ENCODE results near the gene SLC3A2. TPM values are rescaled to one million over a fixed set of nuclear protein-coding genes. Genes with fewer than 3 reads are reported as not detected.

SLC3A2 gene
- total RNA-seq, 1 donor from 2014 or later: 588 TPM

- no peak overlapping the region for H3K4me3 Mint-ChIP-seq (ENCODE audit: unreplicated experiment)
- no peaks in the 10 kb centered on the region for H3K9me3 Mint-ChIP-seq (ENCODE audit: unreplicated experiment)
- H3K27me3 ChIP-seq (ENCODE audit: insufficient read depth, low read length): peaks cover 28% of the 10 kb centered on the region
- no peak overlapping the region for H2AFZ ChIP-seq (ENCODE audit: low read depth, low read length)
- no peaks in the 10 kb centered on the region for H3K9me3 ChIP-seq (ENCODE audit: insufficient read depth, low read depth, low read length)
- no peak for TF ChIP-seq CTCF (IDR thresholded peaks at IDR 0.05; ENCODE audit: insufficient read depth, low read depth, low read length)
- TF ChIP-seq EZH2 (IDR thresholded peaks at IDR 0.05; ENCODE audit: insufficient read depth, low read length): no peak
- H4K20me1 ChIP-seq (ENCODE audit: insufficient read depth, low read length): no peaks in the 10 kb centered on the region
- peaks cover 55% of the 10 kb centered on the region for H3K27me3 Mint-ChIP-seq (ENCODE audit: low read depth, unreplicated experiment)
- no peaks in the 10 kb centered on the region for H3K36me3 ChIP-seq (ENCODE audit: insufficient read depth, low read length)
- no peak overlapping the region for H3K4me2 ChIP-seq (ENCODE audit: low read length)
- no peaks in the 10 kb centered on the region for H3K4me1 Mint-ChIP-seq (ENCODE audit: low read depth, unreplicated experiment)
- no peak overlapping the region for H3K9ac ChIP-seq (ENCODE audit: low read length)
- no peak overlapping the region for H3K4me3 ChIP-seq (ENCODE audit: insufficient read depth, low read depth, low read length)
- no peaks in the 10 kb centered on the region for H3K36me3 Mint-ChIP-seq (ENCODE audit: low read depth, unreplicated experiment)
- DNase-seq (ENCODE audit: low read depth) (no peak), FAIRE-seq (no peak)
- H3K79me2 ChIP-seq (ENCODE audit: insufficient read depth, low read length): no peaks in the 10 kb centered on the region
- H3K27ac Mint-ChIP-seq (ENCODE audit: unreplicated experiment): no peak overlapping the region
- no peak overlapping the region for H3K27ac ChIP-seq (ENCODE audit: low read depth, low read length)
- peaks cover 5% of the 10 kb centered on the region for H3K4me1 ChIP-seq (ENCODE audit: insufficient read depth, low read length)
Observed at GRCh38 chr11:62930666-62931065, 50.0 kb downstream of the SLC3A2 start.

GRCh38 chr11:62931499-62932278, 51.0 kb downstream of the SLC3A2 start:
- DNase-seq (ENCODE audit: low read depth): no peak
- H2AFZ ChIP-seq (ENCODE audit: low read depth, low read length): no peak overlapping the region
- H3K27me3 Mint-ChIP-seq (ENCODE audit: low read depth, unreplicated experiment): peaks cover 46% of the 10 kb centered on the region
- no peaks in the 10 kb centered on the region for H3K9me3 ChIP-seq (ENCODE audit: insufficient read depth, low read depth, low read length)
- FAIRE-seq: no peak
- H3K36me3 Mint-ChIP-seq (ENCODE audit: low read depth, unreplicated experiment): no peaks in the 10 kb centered on the region
- no peak overlapping the region for H3K9ac ChIP-seq (ENCODE audit: low read length)
- H3K27ac ChIP-seq (ENCODE audit: low read depth, low read length): no peak overlapping the region
- H3K27me3 ChIP-seq (ENCODE audit: insufficient read depth, low read length): peaks cover 18% of the 10 kb centered on the region
- H3K36me3 ChIP-seq (ENCODE audit: insufficient read depth, low read length): no peaks in the 10 kb centered on the region
- no peaks in the 10 kb centered on the region for H3K4me1 Mint-ChIP-seq (ENCODE audit: low read depth, unreplicated experiment)
- H3K4me1 ChIP-seq (ENCODE audit: insufficient read depth, low read length): no peaks in the 10 kb centered on the region
- TF ChIP-seq CTCF (IDR thresholded peaks at IDR 0.05; ENCODE audit: insufficient read depth, low read depth, low read length) (no peak), EZH2 (IDR thresholded peaks at IDR 0.05; ENCODE audit: insufficient read depth, low read length) (no peak)
- no peaks in the 10 kb centered on the region for H3K79me2 ChIP-seq (ENCODE audit: insufficient read depth, low read length)
- no peaks in the 10 kb centered on the region for H4K20me1 ChIP-seq (ENCODE audit: insufficient read depth, low read length)
- H3K4me3 Mint-ChIP-seq (ENCODE audit: unreplicated experiment): no peak overlapping the region
- H3K4me2 ChIP-seq (ENCODE audit: low read length): no peak overlapping the region
- no peak overlapping the region for H3K4me3 ChIP-seq (ENCODE audit: insufficient read depth, low read depth, low read length)
- no peak overlapping the region for H3K27ac Mint-ChIP-seq (ENCODE audit: unreplicated experiment)
- no peaks in the 10 kb centered on the region for H3K9me3 Mint-ChIP-seq (ENCODE audit: unreplicated experiment)

DNA sequence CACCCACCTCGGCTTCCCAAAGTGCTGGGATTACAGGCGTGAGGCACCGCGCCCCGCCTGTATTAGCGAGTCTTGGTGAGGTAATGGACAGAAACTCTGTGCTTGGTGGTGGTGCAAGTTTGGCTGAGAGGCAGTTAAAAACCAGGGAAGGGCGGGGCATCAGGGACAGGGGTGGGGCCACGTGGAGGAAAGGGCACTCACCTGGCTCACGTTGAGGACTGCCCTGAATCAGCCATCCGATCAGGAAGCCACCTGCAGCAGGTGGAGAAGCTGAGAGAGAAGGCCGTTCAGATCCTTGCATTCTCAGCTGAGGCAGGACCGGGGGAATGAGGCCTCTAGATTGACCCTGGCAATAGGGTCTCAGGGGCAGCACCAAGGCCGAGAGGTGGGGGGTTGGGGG, 52.6 kb downstream of the SLC3A2 start:
- Mint-ChIP-seq H3K36me3 (ENCODE audit: low read depth, unreplicated experiment) (no peaks in the 10 kb centered on the region), H3K4me3 (ENCODE audit: unreplicated experiment) (no peak overlapping the region), H3K4me1 (ENCODE audit: low read depth, unreplicated experiment) (no peaks in the 10 kb centered on the region), H3K27ac (ENCODE audit: unreplicated experiment) (no peak overlapping the region), H3K27me3 (ENCODE audit: low read depth, unreplicated experiment) (peaks cover 32% of the 10 kb centered on the region), H3K9me3 (ENCODE audit: unreplicated experiment) (peaks cover 8% of the 10 kb centered on the region)
- FAIRE-seq (no peak), DNase-seq (ENCODE audit: low read depth) (no peak)
- H3K4me3 ChIP-seq (ENCODE audit: insufficient read depth, low read depth, low read length): no peak overlapping the region
- no peak overlapping the region for H2AFZ ChIP-seq (ENCODE audit: low read depth, low read length)
- peaks cover 3% of the 10 kb centered on the region for H3K27me3 ChIP-seq (ENCODE audit: insufficient read depth, low read length)
- TF ChIP-seq CTCF (IDR thresholded peaks at IDR 0.05; ENCODE audit: insufficient read depth, low read depth, low read length) (no peak), EZH2 (IDR thresholded peaks at IDR 0.05; ENCODE audit: insufficient read depth, low read length) (no peak)
- H3K9ac ChIP-seq (ENCODE audit: low read length): no peak overlapping the region
- H4K20me1 ChIP-seq (ENCODE audit: insufficient read depth, low read length): no peaks in the 10 kb centered on the region
- no peaks in the 10 kb centered on the region for H3K36me3 ChIP-seq (ENCODE audit: insufficient read depth, low read length)
- no peaks in the 10 kb centered on the region for H3K9me3 ChIP-seq (ENCODE audit: insufficient read depth, low read depth, low read length)
- H3K79me2 ChIP-seq (ENCODE audit: insufficient read depth, low read length): no peaks in the 10 kb centered on the region
- no peaks in the 10 kb centered on the region for H3K4me1 ChIP-seq (ENCODE audit: insufficient read depth, low read length)
- H3K4me2 ChIP-seq (ENCODE audit: low read length): no peak overlapping the region
- H3K27ac ChIP-seq (ENCODE audit: low read depth, low read length): no peak overlapping the region

Data from astrocyte (in vitro differentiated cells and primary cell).